Measurements from ENCODE around the gene SKAP1.

Gene SKAP1

GRCh38 chr17:48409607-48410006 lies 20.4 kb downstream of the SKAP1 start:
- TF ChIP-seq CTCF (conservative IDR thresholded peaks at IDR 0.05), result no peak
- H3K27ac ChIP-seq, result no peak overlapping the region

GRCh38 chr17:48406936-48407567 lies 23.0 kb downstream of the SKAP1 start:
- H3K27ac ChIP-seq, result peak overlapping the region; percentile 25; the same call in 1 of the 2 replicates
- TF ChIP-seq CTCF (conservative IDR thresholded peaks at IDR 0.05), result no peak

- no peak for TF ChIP-seq CTCF (conservative IDR thresholded peaks at IDR 0.05)
Measured at GRCh38 chr17:48394821-48395220, 35.2 kb downstream of the SKAP1 start.

GRCh38 chr17:48393283-48393682 lies 36.7 kb downstream of the SKAP1 start:
- TF ChIP-seq CTCF (conservative IDR thresholded peaks at IDR 0.05), result no peak
- H3K27ac ChIP-seq, result no peak overlapping the region

More at GRCh38 chr17:48394821-48395220, 35.2 kb downstream of the SKAP1 start:
- no peak overlapping the region for H3K27ac ChIP-seq

- no peak for TF ChIP-seq CTCF (conservative IDR thresholded peaks at IDR 0.05)
- no peak overlapping the region for H3K27ac ChIP-seq
Measured at GRCh38 chr17:48392857-48393256, 37.2 kb downstream of the SKAP1 start.

- H3K27ac ChIP-seq, result no peak overlapping the region
Measured at GRCh38 chr17:48391444-48391843, 38.6 kb downstream of the SKAP1 start.

GRCh38 chr17:48389903-48390302 lies 40.1 kb downstream of the SKAP1 start:
- H3K27ac ChIP-seq, result no peak overlapping the region
- TF ChIP-seq CTCF (conservative IDR thresholded peaks at IDR 0.05), result no peak

More at GRCh38 chr17:48391444-48391843, 38.6 kb downstream of the SKAP1 start:
- TF ChIP-seq CTCF (conservative IDR thresholded peaks at IDR 0.05), result no peak

All from VCaP (cell line).